H1 (cell line): ENCODE results near the gene TOM1. TPM values are rescaled to one million over a fixed set of nuclear protein-coding genes. Genes with fewer than 3 reads are reported as not detected.

Source experiments
- CTCF ChIA-PET: fragments of 300-600 bp; sonication (Branson Sonifier 250); formaldehyde crosslinking; loops from one replicate; lab custom pipeline; 2021; ENCODE audit not compliant: partially characterized antibody; lab: Charles Lee
- POLR2A ChIA-PET: fragments of 300-600 bp; sonication (Branson Sonifier 250); formaldehyde crosslinking; loops from one replicate; lab custom pipeline; 2021; ENCODE audit warnings: inconsistent platforms; ENCODE audit not compliant: partially characterized antibody; lab: Charles Lee
- DNase-seq, 2 experiments: peaks; one replicate each; pipeline versions ENCODE4 v3.0.0 to v3.0.0-alpha.2; 2010 to 2022; ENCODE audit warnings: low spot score in 2 of 2, low read depth in 1 of 2, mixed read lengths in 1 of 2
- FAIRE-seq: peaks from 2 replicates; lab custom pipeline; 2011; peaks lifted over from hg19 to GRCh38; lab: Jason Lieb, UNC
- H2AFZ ChIP-seq: 2 replicates; pipeline ENCODE4 v1.8.1; 2012; ENCODE audit warnings: low read length, inconsistent platforms
- H2AK5ac ChIP-seq: 2 replicates; pipeline ENCODE4 v1.6.1; 2013; ENCODE audit warnings: low read depth, low read length
- H2BK120ac ChIP-seq: replicated peaks from 2 replicates; pipeline ENCODE3; 2013; ENCODE audit warnings: low read depth, low read length, inconsistent platforms
- H2BK12ac ChIP-seq: 2 replicates; pipeline ENCODE4 v1.6.1; 2013; ENCODE audit warnings: low read depth, low read length
- H2BK15ac ChIP-seq: 2 replicates; pipeline ENCODE4 v1.6.1; 2013; ENCODE audit warnings: low read length
- H2BK20ac ChIP-seq: 2 replicates; pipeline ENCODE4 v1.6.1; 2013; ENCODE audit warnings: low read length
- H2BK5ac ChIP-seq: 2 replicates; pipeline ENCODE4 v1.6.1; 2013; ENCODE audit warnings: low read depth, low read length
- H3K14ac ChIP-seq: 2 replicates; pipeline ENCODE4 v1.6.1; 2013; ENCODE audit warnings: inconsistent platforms; ENCODE audit not compliant: insufficient read length
- H3K18ac ChIP-seq: 2 replicates; pipeline ENCODE4 v1.6.1; 2013; ENCODE audit warnings: low read length; ENCODE audit errors: extremely low read depth
- H3K23ac ChIP-seq: 2 replicates; pipeline ENCODE4 v1.6.1; 2013; ENCODE audit warnings: inconsistent platforms; ENCODE audit not compliant: insufficient read length
- H3K23me2 ChIP-seq: 2 replicates; pipeline ENCODE4 v1.6.1; 2013; ENCODE audit warnings: low read depth, low read length
- H3K27ac ChIP-seq: 2 replicates; pipeline ENCODE4 v1.6.1; 2011; ENCODE audit warnings: low read depth, low read length, inconsistent platforms
- H3K27me3 ChIP-seq, 4 experiments: replicated peaks in 1 of 4; 1 replicate in 1 of 4; 2 replicates in 3 of 4; pipeline versions ENCODE4 v1.6.1 to v1.8.1; 2011 to 2013; ENCODE audit warnings: low read length in 3 of 4, mild to moderate bottlenecking in 3 of 4, inconsistent platforms in 2 of 4, mixed read lengths in 2 of 4, moderate library complexity in 1 of 4; ENCODE audit not compliant: control insufficient read depth in 3 of 4, insufficient read depth in 3 of 4; ENCODE audit errors: extremely low read depth in 1 of 4
- H3K36me3 ChIP-seq, 4 experiments: 2 replicates each; pipeline versions ENCODE4 v1.6.1 to v1.8.1; 2011 to 2013; ENCODE audit warnings: mild to moderate bottlenecking in 4 of 4, low read length in 3 of 4, moderate library complexity in 2 of 4, control low read depth in 1 of 4, inconsistent platforms in 1 of 4; ENCODE audit not compliant: insufficient read depth in 4 of 4, control insufficient read depth in 2 of 4
- H3K4ac ChIP-seq: replicated peaks from 2 replicates; pipeline ENCODE3; 2013; ENCODE audit warnings: low read length, low read depth, mixed read lengths, inconsistent platforms; ENCODE audit not compliant: insufficient read length
- H3K4me1 ChIP-seq, 4 experiments: replicated peaks in 1 of 4; 1 replicate in 1 of 4; 2 replicates in 3 of 4; pipeline versions ENCODE4 v1.6.1 to v1.8.1; 2011 to 2013; ENCODE audit warnings: low read length in 3 of 4, inconsistent platforms in 2 of 4, mixed read lengths in 1 of 4; ENCODE audit not compliant: insufficient read depth in 4 of 4, control insufficient read depth in 3 of 4
- H3K4me2 ChIP-seq, 2 experiments: 2 replicates each; pipeline versions ENCODE4 v1.6.1 to v1.8.1; 2011 to 2013; ENCODE audit warnings: low read depth in 2 of 2, low read length in 2 of 2, control low read depth in 1 of 2, inconsistent platforms in 1 of 2, mild to moderate bottlenecking in 1 of 2; ENCODE audit not compliant: insufficient read depth in 1 of 2
- H3K4me3 ChIP-seq, 4 experiments: fragments of 200-600, 300-600 bp in 1 of 4; sonication (generic), shearing (Covaris generic), sonication (Bioruptor Twin) in 1 of 4; 2 replicates each; pipeline versions ENCODE4 v1.5.1 to v1.8.1; 2011 to 2016; ENCODE audit warnings: low read length in 4 of 4, low read depth in 3 of 4, control low read depth in 2 of 4, inconsistent platforms in 2 of 4, mild to moderate bottlenecking in 2 of 4, mixed read lengths in 1 of 4, moderate library complexity in 1 of 4; ENCODE audit not compliant: insufficient read depth in 2 of 4; ENCODE audit errors: extremely low read depth in 1 of 4
- H3K56ac ChIP-seq: replicated peaks from 2 replicates; pipeline ENCODE3; 2013; ENCODE audit warnings: low read depth, mild to moderate bottlenecking, mixed read lengths, low read length, inconsistent platforms; ENCODE audit not compliant: insufficient read length
- H3K79me1 ChIP-seq: 2 replicates; pipeline ENCODE4 v1.6.1; 2013; ENCODE audit warnings: low read depth, low read length, control low read depth
- H3K79me2 ChIP-seq, 2 experiments: 2 replicates each; pipeline versions ENCODE4 v1.6.1 to v1.8.1; 2012 to 2013; ENCODE audit warnings: low read length in 2 of 2, mild to moderate bottlenecking in 2 of 2, inconsistent platforms in 1 of 2; ENCODE audit not compliant: insufficient read depth in 2 of 2, control insufficient read depth in 1 of 2
- H3K9ac ChIP-seq, 4 experiments: replicated peaks in 1 of 4; 1 replicate in 1 of 4; 2 replicates in 3 of 4; pipeline versions ENCODE4 v1.6.1 to v1.8.1; 2011 to 2013; ENCODE audit warnings: low read depth in 3 of 4, low read length in 3 of 4, control low read depth in 2 of 4, mild to moderate bottlenecking in 2 of 4, moderate library complexity in 2 of 4, inconsistent platforms in 1 of 4; ENCODE audit errors: extremely low read depth in 1 of 4
- H3K9me3 ChIP-seq, 2 experiments: 2 replicates each; pipeline versions ENCODE4 v1.6.1 to v1.8.1; 2012 to 2013; ENCODE audit warnings: mild to moderate bottlenecking in 2 of 2, moderate library complexity in 2 of 2, control low read depth in 1 of 2, inconsistent platforms in 1 of 2, low read depth in 1 of 2, low read length in 1 of 2, mixed read lengths in 1 of 2; ENCODE audit not compliant: insufficient read depth in 2 of 2
- H4K20me1 ChIP-seq, 2 experiments: replicated peaks in 1 of 2; 2 replicates each; pipeline versions ENCODE3 to v1.8.1; 2011 to 2013; ENCODE audit warnings: inconsistent platforms in 2 of 2, low read length in 2 of 2, mild to moderate bottlenecking in 1 of 2; ENCODE audit not compliant: insufficient read depth in 2 of 2, control insufficient read depth in 1 of 2
- H4K5ac ChIP-seq: 2 replicates; pipeline ENCODE4 v1.6.1; 2013; ENCODE audit warnings: low read length, low read depth, mixed read lengths, inconsistent platforms; ENCODE audit not compliant: insufficient read length
- H4K8ac ChIP-seq: 2 replicates; pipeline ENCODE4 v1.8.0; 2013; ENCODE audit warnings: mild to moderate bottlenecking, moderate library complexity, low read length, inconsistent platforms; ENCODE audit not compliant: insufficient read depth; ENCODE audit errors: extremely low read depth
- H4K91ac ChIP-seq: replicated peaks from 2 replicates; pipeline ENCODE3; 2013; ENCODE audit warnings: low read length, mixed read lengths, inconsistent platforms; ENCODE audit not compliant: insufficient read length
- ASH2L ChIP-seq: fragments of 200-600, 300-600 bp; sonication (generic); IDR thresholded peaks from one replicate; pipeline ENCODE4 v1.7.1; 2017; ENCODE audit warnings: low read length
- HDAC2 ChIP-seq, 2 experiments: fragments of 300-600 bp in 1 of 2; sonication (generic) in 1 of 2; IDR thresholded peaks; 2 replicates each; pipeline ENCODE4 v1.6.1; 2011 to 2012; ENCODE audit warnings: low read depth in 2 of 2, low read length in 2 of 2, mild to moderate bottlenecking in 2 of 2, moderate library complexity in 2 of 2, borderline replicate concordance in 1 of 2, inconsistent platforms in 1 of 2
- MAFK ChIP-seq: IDR thresholded peaks from 2 replicates; pipeline ENCODE4 v1.6.1; 2012; ENCODE audit warnings: low read depth, mild to moderate bottlenecking, improper control_type of control experiment, low read length
- MAX ChIP-seq: IDR thresholded peaks from 2 replicates; pipeline ENCODE4 v1.6.1; 2012; ENCODE audit warnings: inconsistent platforms
- PHF8 ChIP-seq: fragments of 200-600 bp; sonication (generic); conservative IDR thresholded peaks from 2 replicates; pipeline ENCODE4 v1.7.1; 2012; ENCODE audit warnings: low read depth, mild to moderate bottlenecking, inconsistent platforms, low read length, moderate library complexity
- RAD21 ChIP-seq, 2 experiments: IDR thresholded peaks in 1 of 2; conservative IDR thresholded peaks in 1 of 2; 2 replicates each; pipeline ENCODE4 v1.6.1; 2011; ENCODE audit warnings: low read depth in 2 of 2, low read length in 2 of 2, improper control_type of control experiment in 1 of 2, inconsistent platforms in 1 of 2, mild to moderate bottlenecking in 1 of 2, moderate library complexity in 1 of 2
- SIRT6 ChIP-seq: IDR thresholded peaks from one replicate; pipeline ENCODE4 v1.7.1; 2012; ENCODE audit warnings: low read length, inconsistent platforms
- TAF1 ChIP-seq: IDR thresholded peaks from 2 replicates; pipeline ENCODE4 v1.6.1; 2011; ENCODE audit warnings: mild to moderate bottlenecking, low read depth, low read length
- TCF12 ChIP-seq: IDR thresholded peaks from 2 replicates; pipeline ENCODE4 v1.6.1; 2011; ENCODE audit warnings: low read depth, mild to moderate bottlenecking, low read length
- WGBS, 2 experiments: shearing (Covaris generic) in 1 of 2; methylation state at CpG; one replicate each; pipeline versions ENCODE4 v1.1.6 to v1.1.7; 2013 to 2015; ENCODE audit warnings: low lambda C conversion rate in 2 of 2, mixed read lengths in 2 of 2, inconsistent platforms in 1 of 2, low coverage in 1 of 2, missing lambda C conversion rate in 1 of 2; ENCODE audit not compliant: insufficient replicate concordance in 2 of 2, insufficient coverage in 1 of 2, insufficient read length in 1 of 2; ENCODE audit errors: extremely low coverage in 1 of 2, missing lambda C conversion rate in 1 of 2; 5-methylcytosine and 5-hydroxymethylcytosine counted together
- polyA plus RNA-seq, 7 experiments: library from polyadenylated mRNA; depleted of rRNA in 3 of 7; stranded (reverse) in 5 of 7; unstranded in 2 of 7; fragments of >200 nt in 5 of 7; fragments of 200-250 nt in 2 of 7; gene quantifications; 1 replicate in 5 of 7; 2 replicates in 1 of 7; 4 replicates in 1 of 7; pipeline versions ENCODE4 v1.2.1 to v1.2.3, GENCODE V29; 2011 to 2013; ENCODE audit warnings: missing spikeins in 2 of 7, mixed read lengths in 2 of 7
- total RNA-seq: library from RNA; stranded (reverse); fragmentation: NEBNext Ultra II Directional; extraction: Animal tissue kit (Norgen Biotek cat#: 25700); gene quantifications from 2 replicates; pipeline ENCODE4 v1.2.1, GENCODE V29; 2021

Gene TOM1
- total and polyA plus RNA-seq, 2 of the 8 experiments (the other 6 are each of a cell fraction or from before 2014, with no cell fraction given), result 25.1 to 39.2 TPM

- peak overlapping the region; percentile 60 for H3K4ac ChIP-seq
- no peak overlapping the region for H3K4me3 ChIP-seq
- H2BK5ac ChIP-seq, result 0 out of 2 replicates have a peak overlapping the region, but pooled peaks have one; percentile 39
- no peak overlapping the region; the same call in 1 of the 2 replicates for H2BK20ac ChIP-seq
- H4K5ac ChIP-seq, result peak overlapping the region; percentile 23
- no peak overlapping the region for H3K56ac ChIP-seq
- POLR2A ChIA-PET, result interaction anchor here (0.6 to 5.7 kb wide), 13 partner anchors 16 to 240 kb away, joined by 3 to 36 read pairs (median 4); partner anchors contain the start of gene HMOX1
- H3K23ac ChIP-seq, result no peak overlapping the region
- H2AFZ ChIP-seq, result peak overlapping the region; percentile 69; the same call in 1 of the 2 replicates
- no peak overlapping the region for H2AK5ac ChIP-seq
- peaks cover 3% of the 10 kb centered on the region; the same call in 1 of the 2 replicates for H3K23me2 ChIP-seq
- peak overlapping the region; percentile 60; the same call in 1 of the 2 replicates for H4K8ac ChIP-seq
- peak; percentile 62 for FAIRE-seq
- H4K91ac ChIP-seq, result peak overlapping the region; percentile 57
- H3K36me3 ChIP-seq, result no peaks in the 10 kb centered on the region
- peak overlapping the region; percentile 81; the same call in 1 of the 2 replicates for H2BK15ac ChIP-seq
- no peak overlapping the region for H3K14ac ChIP-seq
- peaks cover 0 to 1% of the 10 kb centered on the region in 2 experiments for H4K20me1 ChIP-seq
- 78% methylated on average over 19 of the region's 19 CpGs; no CpG with 5 or more reads in 1 of the 2 experiments for WGBS, 2 experiments
- H3K27ac ChIP-seq, result no peak overlapping the region
- peak overlapping the region; percentile 71; the same call in 1 of the 2 replicates for H3K18ac ChIP-seq
- CTCF ChIA-PET, result interaction anchor here (0.6 to 5.1 kb wide), 30 partner anchors 9 to 334 kb away, joined by 3 to 39 read pairs (median 4); partner anchors contain the start of gene RASD2
- no peak overlapping the region; a peak in 1 of 4 replicates for H3K4me2 ChIP-seq
- no peaks in the 10 kb centered on the region for H3K79me2 ChIP-seq
- H2BK120ac ChIP-seq, result no peak overlapping the region
- peaks cover 0 to 4% (median 0%) of the 10 kb centered on the region in 4 experiments; a peak in 4 of 7 replicates for H3K27me3 ChIP-seq
- no peaks in the 10 kb centered on the region for H3K79me1 ChIP-seq
- H3K9me3 ChIP-seq, result no peaks in the 10 kb centered on the region
- peaks cover 0 to 12% (median 5%) of the 10 kb centered on the region in 4 experiments; a peak in 5 of 7 replicates for H3K4me1 ChIP-seq
- H2BK12ac ChIP-seq, result peak overlapping the region; percentile 95; the same call in 1 of the 2 replicates
- no peak overlapping the region for H3K9ac ChIP-seq
- DNase-seq, result peak in 1 of 2 experiments; percentile 76
- TF ChIP-seq SIRT6 (no peak), TAF1 (0 out of 2 replicates have a peak, but pooled peaks have one; percentile 20), TCF12 (no peak), MAFK (no peak), ASH2L (no peak), PHF8 (no peak), HDAC2 (IDR thresholded peaks at IDR 0.05; ENCODE audit: borderline replicate concordance in 1 of 2, low read depth in 2 of 2, low read length in 2 of 2) (peak in 1 of 2 experiments; percentile 73; a peak in 1 of 4 replicates), MAX (no peak), RAD21 (IDR thresholded peaks at IDR 0.05 in 1 of 2, conservative IDR thresholded peaks at IDR 0.05 in 1 of 2; ENCODE audit: low read depth in 2 of 2, low read length in 2 of 2) (peak; percentile 35 to 41)
Measured at GRCh38 chr22:35352214-35353111, 52.8 kb downstream of the TOM1 start.
